Measurements from ENCODE around the gene SLC3A2.
"Not testable (repeated sequence)": the region's sequence is repeated elsewhere in the genome, so short reads cannot be mapped to it uniquely, and the experiment has no call there.

The SLC3A2 gene

GRCh38 chr11:62926680-62927455 lies 46.2 kb downstream of the SLC3A2 start:
- FAIRE-seq (no peak), DNase-seq (ENCODE audit: low spot score) (no peak)

DNA sequence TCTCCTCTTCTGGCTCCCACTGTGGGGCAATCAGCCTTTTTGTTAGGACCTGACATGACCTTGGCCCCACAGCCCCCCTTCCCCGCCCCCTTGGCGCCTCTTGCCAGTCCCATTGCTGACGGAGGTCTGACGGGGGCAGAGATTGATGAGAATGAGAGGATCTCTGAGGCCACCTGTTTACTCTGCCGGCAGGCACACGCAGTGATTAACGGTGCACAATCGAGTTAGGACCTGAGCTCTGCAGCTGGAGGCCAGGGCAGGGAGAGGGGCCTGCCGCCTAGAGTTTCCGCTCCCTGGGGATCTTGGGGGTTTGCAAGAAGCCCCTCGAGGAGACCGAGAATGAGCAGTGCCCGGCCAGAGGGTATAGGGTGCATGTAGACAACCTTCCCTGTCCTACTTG lies 47.3 kb downstream of the SLC3A2 start:
- FAIRE-seq (no peak), DNase-seq (ENCODE audit: low spot score) (no peak)

DNA sequence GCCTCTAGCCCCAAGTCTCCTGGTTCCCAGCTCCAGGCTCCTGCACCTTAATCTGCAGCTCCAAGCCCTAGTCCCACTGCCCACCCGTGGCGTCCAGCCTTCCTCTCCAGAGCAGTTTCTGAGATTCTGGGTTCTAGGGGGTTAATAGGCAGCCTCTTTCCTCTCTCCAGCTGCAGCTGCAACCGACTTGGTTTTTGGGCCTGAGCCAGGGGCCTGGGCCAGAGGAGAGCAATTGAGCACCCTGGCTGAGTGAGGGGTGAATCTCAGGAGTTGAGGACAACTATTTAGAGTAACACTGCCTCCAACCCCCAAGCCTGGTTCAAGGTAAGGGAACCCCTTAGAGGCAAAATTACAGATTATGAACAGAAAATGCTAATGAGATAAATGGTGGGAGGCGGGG lies 49.5 kb downstream of the SLC3A2 start:
- FAIRE-seq (no peak), DNase-seq (ENCODE audit: low spot score) (no peak)

- DNase-seq (ENCODE audit: low spot score) (no peak), FAIRE-seq (no peak)
These were observed 50.0 kb downstream of the SLC3A2 start for GRCh38 chr11:62930666-62931065.

- peak; percentile 37 for DNase-seq (ENCODE audit: low spot score)
- FAIRE-seq: no peak
These were observed 51.0 kb downstream of the SLC3A2 start for GRCh38 chr11:62931499-62932278.

DNA sequence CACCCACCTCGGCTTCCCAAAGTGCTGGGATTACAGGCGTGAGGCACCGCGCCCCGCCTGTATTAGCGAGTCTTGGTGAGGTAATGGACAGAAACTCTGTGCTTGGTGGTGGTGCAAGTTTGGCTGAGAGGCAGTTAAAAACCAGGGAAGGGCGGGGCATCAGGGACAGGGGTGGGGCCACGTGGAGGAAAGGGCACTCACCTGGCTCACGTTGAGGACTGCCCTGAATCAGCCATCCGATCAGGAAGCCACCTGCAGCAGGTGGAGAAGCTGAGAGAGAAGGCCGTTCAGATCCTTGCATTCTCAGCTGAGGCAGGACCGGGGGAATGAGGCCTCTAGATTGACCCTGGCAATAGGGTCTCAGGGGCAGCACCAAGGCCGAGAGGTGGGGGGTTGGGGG lies 52.6 kb downstream of the SLC3A2 start:
- no peak for FAIRE-seq

DNA sequence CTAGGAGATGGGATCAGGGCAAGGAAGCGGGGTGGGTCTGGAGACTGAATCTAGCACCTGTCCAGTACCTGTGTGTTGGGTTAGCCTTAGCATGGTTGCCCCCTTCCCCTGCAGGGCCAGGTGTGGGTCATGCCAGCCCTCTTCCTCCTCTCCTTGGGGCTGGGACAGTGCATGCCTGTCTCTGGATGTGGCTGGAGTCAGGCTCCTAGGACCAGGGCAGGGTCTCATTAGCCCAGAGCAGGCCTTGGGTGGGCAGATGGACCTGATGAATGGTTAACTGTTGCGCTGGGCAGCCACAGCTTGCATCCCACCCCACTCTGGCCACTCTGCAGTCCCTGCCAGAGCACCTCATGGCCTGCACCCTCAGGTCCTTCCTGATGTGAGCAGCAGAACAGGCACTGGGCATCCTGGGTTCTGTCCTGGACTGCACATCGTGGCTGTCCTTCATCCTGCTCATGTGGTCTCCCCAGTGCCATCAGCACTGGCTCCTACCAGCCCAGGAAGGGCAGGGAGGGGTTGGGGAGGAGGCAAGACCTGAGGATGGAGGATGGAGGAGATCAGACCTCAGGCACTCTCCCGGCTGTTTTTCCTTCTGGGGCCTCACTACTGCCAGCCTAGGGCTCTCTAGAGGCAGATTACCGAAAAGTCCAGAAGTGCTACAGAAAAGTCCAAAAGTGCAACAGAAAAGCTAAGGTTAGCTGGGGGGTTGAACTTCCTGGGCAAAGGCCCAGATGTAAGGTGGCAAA lies 53.2 kb downstream of the SLC3A2 start:
- FAIRE-seq (no peak), DNase-seq (ENCODE audit: low spot score) (no peak)

More for the DNA sequence above, 52.6 kb downstream of the SLC3A2 start:
- DNase-seq (ENCODE audit: low spot score): no peak

- DNase-seq (ENCODE audit: low spot score): no peak
- no peak for FAIRE-seq
These were observed 53.7 kb downstream of the SLC3A2 start for GRCh38 chr11:62934496-62934785.

- not testable (repeated sequence) for DNase-seq (ENCODE audit: low spot score); FAIRE-seq
These were observed 56.8 kb downstream of the SLC3A2 start for GRCh38 chr11:62937528-62937927.

Data from urothelium cell line (cell line).